Measurements from ENCODE around the gene CLEC16A. TPM values are rescaled to one million over a fixed set of nuclear protein-coding genes. Genes with fewer than 3 reads are reported as not detected.
"Not testable (repeated sequence)": the region's sequence is repeated elsewhere in the genome, so short reads cannot be mapped to it uniquely, and the experiment has no call there.

The CLEC16A gene
- total RNA-seq, 1 donor from 2014 or later = 33.4 TPM

DNA sequence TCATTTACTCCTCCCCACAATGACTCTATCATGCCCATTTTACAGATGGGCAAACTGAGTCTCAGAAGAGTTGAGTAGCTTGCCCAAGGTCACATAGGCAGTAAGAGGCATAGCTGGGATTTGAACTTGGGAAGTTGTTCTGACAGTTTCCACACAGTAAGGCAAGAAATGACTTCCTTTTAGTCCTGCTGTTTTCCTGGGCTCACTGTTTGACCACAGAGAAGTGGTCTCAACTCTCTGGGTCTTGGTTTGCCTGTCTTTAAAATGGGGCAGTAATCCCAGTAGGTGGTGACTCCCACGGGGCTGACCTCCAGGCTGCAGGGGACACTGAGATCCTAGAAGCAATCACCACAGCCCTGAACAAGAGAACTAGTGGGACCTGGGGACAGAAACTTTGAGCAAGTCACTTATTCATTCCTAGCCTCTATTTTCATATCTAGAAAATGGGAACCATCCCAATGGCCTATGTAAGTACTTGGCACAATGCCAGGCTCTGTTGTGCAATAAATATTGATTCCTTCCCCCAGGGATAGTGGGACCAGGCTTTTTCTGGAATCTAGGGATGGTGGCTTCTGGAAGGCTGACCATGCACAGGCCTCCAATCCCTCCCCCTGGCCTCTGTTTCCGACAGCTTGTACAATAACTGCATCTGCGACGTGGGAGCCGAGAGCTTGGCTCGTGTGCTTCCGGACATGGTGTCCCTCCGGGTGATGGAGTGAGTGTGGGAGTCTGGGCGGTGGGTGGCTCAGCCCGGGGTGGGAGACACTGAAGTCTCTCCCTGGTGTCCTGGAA is 22.6 kb upstream of the CLEC16A start:
- Mint-ChIP-seq H3K4me1 (ENCODE audit: unreplicated experiment) (peaks cover 5% of the 10 kb centered on the region), H3K27me3 (no peaks in the 10 kb centered on the region), H3K9me3 (no peaks in the 10 kb centered on the region), H3K27ac (no peak overlapping the region), H3K4me3 (no peak overlapping the region), H3K36me3 (no peaks in the 10 kb centered on the region)
- TF ChIP-seq, protein P1, sequence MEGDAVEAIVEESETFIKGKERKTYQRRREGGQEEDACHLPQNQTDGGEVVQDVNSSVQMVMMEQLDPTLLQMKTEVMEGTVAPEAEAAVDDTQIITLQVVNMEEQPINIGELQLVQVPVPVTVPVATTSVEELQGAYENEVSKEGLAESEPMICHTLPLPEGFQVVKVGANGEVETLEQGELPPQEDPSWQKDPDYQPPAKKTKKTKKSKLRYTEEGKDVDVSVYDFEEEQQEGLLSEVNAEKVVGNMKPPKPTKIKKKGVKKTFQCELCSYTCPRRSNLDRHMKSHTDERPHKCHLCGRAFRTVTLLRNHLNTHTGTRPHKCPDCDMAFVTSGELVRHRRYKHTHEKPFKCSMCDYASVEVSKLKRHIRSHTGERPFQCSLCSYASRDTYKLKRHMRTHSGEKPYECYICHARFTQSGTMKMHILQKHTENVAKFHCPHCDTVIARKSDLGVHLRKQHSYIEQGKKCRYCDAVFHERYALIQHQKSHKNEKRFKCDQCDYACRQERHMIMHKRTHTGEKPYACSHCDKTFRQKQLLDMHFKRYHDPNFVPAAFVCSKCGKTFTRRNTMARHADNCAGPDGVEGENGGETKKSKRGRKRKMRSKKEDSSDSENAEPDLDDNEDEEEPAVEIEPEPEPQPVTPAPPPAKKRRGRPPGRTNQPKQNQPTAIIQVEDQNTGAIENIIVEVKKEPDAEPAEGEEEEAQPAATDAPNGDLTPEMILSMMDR (conservative IDR thresholded peaks at IDR 0.05) = no peak
- no peak for DNase-seq (ENCODE audit: extremely low spot score, unreplicated experiment)

- Mint-ChIP-seq H3K36me3 (peaks cover 4% of the 10 kb centered on the region), H3K27ac (no peak overlapping the region), H3K4me1 (ENCODE audit: unreplicated experiment) (peaks cover 5% of the 10 kb centered on the region), H3K9me3 (no peaks in the 10 kb centered on the region), H3K27me3 (no peaks in the 10 kb centered on the region), H3K4me3 (no peak overlapping the region)
- DNase-seq (ENCODE audit: extremely low spot score, unreplicated experiment) = no peak
- TF ChIP-seq, protein P1 (conservative IDR thresholded peaks at IDR 0.05) = no peak
Observed at GRCh38 chr16:10922328-10923145, 21.8 kb upstream of the CLEC16A start.

GRCh38 chr16:10923146-10923649 is 21.2 kb upstream of the CLEC16A start:
- Mint-ChIP-seq H3K27me3 (no peaks in the 10 kb centered on the region), H3K4me1 (ENCODE audit: unreplicated experiment) (peaks cover 5% of the 10 kb centered on the region), H3K9me3 (no peaks in the 10 kb centered on the region), H3K4me3 (no peak overlapping the region), H3K27ac (no peak overlapping the region), H3K36me3 (peaks cover 9% of the 10 kb centered on the region)
- no peak for DNase-seq (ENCODE audit: extremely low spot score, unreplicated experiment)
- TF ChIP-seq, protein P1 (conservative IDR thresholded peaks at IDR 0.05) = no peak

DNA sequence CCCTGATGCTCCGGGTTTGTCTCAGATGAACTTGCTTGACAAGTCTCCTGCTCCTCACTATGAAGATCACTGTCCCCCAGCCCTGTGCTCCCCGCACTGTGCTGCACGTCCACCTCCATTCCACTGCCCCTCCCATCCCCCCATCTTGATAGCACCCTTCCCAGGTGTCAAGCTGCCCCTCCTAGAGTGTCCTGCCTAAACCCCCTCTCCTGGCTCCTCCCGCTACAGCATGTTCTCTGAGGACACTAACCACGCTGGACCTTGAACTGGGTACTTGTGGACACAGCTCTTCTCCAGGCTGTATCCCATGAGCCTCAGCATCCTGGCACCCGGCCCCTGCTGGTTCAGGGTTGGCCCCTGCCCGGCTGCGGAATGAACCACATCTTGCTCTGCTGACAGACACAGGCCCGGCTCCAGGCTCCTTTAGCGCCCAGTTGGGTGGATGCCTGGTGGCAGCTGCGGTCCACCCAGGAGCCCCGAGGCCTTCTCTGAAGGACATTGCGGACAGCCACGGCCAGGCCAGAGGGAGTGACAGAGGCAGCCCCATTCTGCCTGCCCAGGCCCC is 20.6 kb upstream of the CLEC16A start:
- Mint-ChIP-seq H3K27ac (no peak overlapping the region), H3K36me3 (peaks cover 9% of the 10 kb centered on the region), H3K4me3 (no peak overlapping the region), H3K27me3 (no peaks in the 10 kb centered on the region), H3K4me1 (ENCODE audit: unreplicated experiment) (peaks cover 2% of the 10 kb centered on the region), H3K9me3 (no peaks in the 10 kb centered on the region)
- DNase-seq (ENCODE audit: extremely low spot score, unreplicated experiment) = no peak
- TF ChIP-seq, protein P1 (conservative IDR thresholded peaks at IDR 0.05) = no peak

- H3K36me3 Mint-ChIP-seq = peaks cover 13% of the 10 kb centered on the region
- not testable (repeated sequence) for H3K9me3 Mint-ChIP-seq; H3K4me1 Mint-ChIP-seq (ENCODE audit: unreplicated experiment); H3K27me3 Mint-ChIP-seq; H3K27ac Mint-ChIP-seq; H3K4me3 Mint-ChIP-seq; DNase-seq (ENCODE audit: extremely low spot score, unreplicated experiment)
Observed at GRCh38 chr16:10925285-10925684, 19.1 kb upstream of the CLEC16A start.

All from type B pancreatic cell (in vitro differentiated cells).